GM12891 (cell line): ENCODE data around the gene MAPK1.

Experiments used
- PAX5 ChIP-seq: IDR thresholded peaks from 2 replicates; pipeline ENCODE4 v1.6.1; 2011; ENCODE audit warnings: low read length, moderate library complexity, mild to moderate bottlenecking; ENCODE audit not compliant: insufficient read depth, severe bottlenecking
- POLR2A ChIP-seq: IDR thresholded peaks from 2 replicates; pipeline ENCODE4 v1.6.1; 2011; ENCODE audit warnings: low read depth, low read length, control low read depth
- POLR2AphosphoS5 ChIP-seq: IDR thresholded peaks from 2 replicates; pipeline ENCODE4 v1.6.1; 2011; ENCODE audit warnings: low read depth, low read length, control low read depth
- POU2F2 ChIP-seq: IDR thresholded peaks from 2 replicates; pipeline ENCODE4 v1.6.1; 2011; ENCODE audit warnings: low read depth, mild to moderate bottlenecking, control low read depth, low read length, moderate library complexity
- SPI1 ChIP-seq: IDR thresholded peaks from 2 replicates; pipeline ENCODE4 v1.6.1; 2011; ENCODE audit warnings: low read depth, low read length, control low read depth
- TAF1 ChIP-seq: IDR thresholded peaks from 2 replicates; pipeline ENCODE4 v1.6.1; 2011; ENCODE audit warnings: low read depth, low read length, control low read depth

DNA sequence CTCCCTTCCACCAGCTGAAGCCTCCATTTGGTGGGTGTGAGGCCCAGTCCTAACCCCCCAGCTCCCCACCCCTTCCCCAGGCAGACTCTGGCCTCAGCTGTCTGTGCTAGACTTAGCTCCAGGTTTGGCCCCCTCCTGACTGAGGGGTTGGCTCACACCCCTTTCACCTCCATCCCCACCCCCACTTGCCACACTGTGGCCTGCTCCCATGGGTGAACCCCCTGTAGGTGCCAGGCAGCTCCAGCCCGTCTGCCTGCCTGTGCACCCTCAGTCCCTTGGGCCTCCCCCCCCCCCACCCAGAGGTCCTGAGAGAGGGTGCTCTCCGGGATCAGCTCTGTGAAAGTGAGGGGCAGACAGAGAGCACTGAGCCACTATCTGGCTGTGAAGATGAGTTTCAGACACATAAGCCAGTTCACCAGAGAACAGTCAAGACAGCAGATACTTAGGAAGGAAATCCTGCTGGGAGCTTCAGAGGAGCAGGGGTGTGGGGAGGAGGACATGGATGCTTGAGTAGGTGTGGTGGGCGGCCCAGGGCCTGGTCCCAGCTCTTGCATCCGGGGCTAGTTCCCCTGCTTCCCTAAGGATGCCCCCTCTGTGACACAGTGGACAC, 49.0 kb upstream of the MAPK1 start:
- TF ChIP-seq POU2F2 (no peak), POLR2A (no peak), TAF1 (no peak), SPI1 (no peak), POLR2AphosphoS5 (no peak), PAX5 (no peak)
